Neutrophil (primary cell): ENCODE data around the gene LIX1.

Experiments
- H3K27ac ChIP-seq: fragments of 200-600 bp; sonication (generic); 2 replicates; pipeline ENCODE4 v1.5.1; 2016; ENCODE audit warnings: mild to moderate bottlenecking, moderate library complexity
- H3K27me3 ChIP-seq: fragments of 200-600 bp; sonication (generic); 2 replicates; pipeline ENCODE4 v1.6.0; 2016; ENCODE audit warnings: mild to moderate bottlenecking
- H3K36me3 ChIP-seq: fragments of 200-600 bp; sonication (generic); 2 replicates; pipeline ENCODE4 v1.5.1; 2017
- H3K4me1 ChIP-seq, 2 experiments: fragments of 200-600 bp in 1 of 2; sonication (generic) in 1 of 2; 1 replicate in 1 of 2; 2 replicates in 1 of 2; pipeline versions ENCODE4 v1.5.1 to v1.6.1; 2013 to 2016; ENCODE audit warnings: low read depth in 1 of 2, low read length in 1 of 2, mild to moderate bottlenecking in 1 of 2, moderate library complexity in 1 of 2; ENCODE audit not compliant: control insufficient read depth in 1 of 2, insufficient read depth in 1 of 2
- H3K4me3 ChIP-seq, 2 experiments: fragments of 200-600 bp in 1 of 2; sonication (generic) in 1 of 2; 1 replicate in 1 of 2; 2 replicates in 1 of 2; pipeline ENCODE4 v1.5.1; 2013 to 2016; ENCODE audit warnings: low read depth in 1 of 2, low read length in 1 of 2, mild to moderate bottlenecking in 1 of 2, moderate library complexity in 1 of 2
- H3K9me3 ChIP-seq: fragments of 200-600 bp; sonication (generic); 2 replicates; pipeline ENCODE4 v1.5.1; 2016
- CTCF ChIP-seq: fragments of 200-600 bp; sonication (generic); IDR thresholded peaks from 2 replicates; pipeline ENCODE4 v1.5.1; 2016; ENCODE audit warnings: antibody characterized with exemption

The LIX1 gene

GRCh38 chr5:97102010-97102470 is 40.4 kb downstream of the LIX1 start:
- H3K9me3 ChIP-seq: no peaks in the 10 kb centered on the region

GRCh38 chr5:97101189-97101910 is 41.1 kb downstream of the LIX1 start:
- TF ChIP-seq CTCF: no peak
- Histone ChIP-seq H3K27ac (no peak overlapping the region), H3K27me3 (no peaks in the 10 kb centered on the region)

More at GRCh38 chr5:97102010-97102470, 40.4 kb downstream of the LIX1 start:
- Histone ChIP-seq H3K36me3 (no peaks in the 10 kb centered on the region), H3K27me3 (no peaks in the 10 kb centered on the region), H3K4me1 (peaks cover 17 to 18% of the 10 kb centered on the region in 2 experiments), H3K4me3 (no peak overlapping the region), H3K27ac (no peak overlapping the region)
- TF ChIP-seq CTCF: no peak

GRCh38 chr5:97100476-97100875 is 41.9 kb downstream of the LIX1 start:
- H3K27ac ChIP-seq: no peak overlapping the region
- TF ChIP-seq CTCF: no peak
- no peaks in the 10 kb centered on the region for H3K36me3 ChIP-seq
- H3K9me3 ChIP-seq: no peaks in the 10 kb centered on the region
- H3K4me3 ChIP-seq: no peak overlapping the region
- no peaks in the 10 kb centered on the region for H3K27me3 ChIP-seq
- peaks cover 26 to 27% of the 10 kb centered on the region in 2 experiments for H3K4me1 ChIP-seq

More at GRCh38 chr5:97101189-97101910, 41.1 kb downstream of the LIX1 start:
- Histone ChIP-seq H3K9me3 (no peaks in the 10 kb centered on the region), H3K4me1 (peaks cover 24 to 25% of the 10 kb centered on the region in 2 experiments), H3K36me3 (no peaks in the 10 kb centered on the region), H3K4me3 (no peak overlapping the region)

- H3K36me3 ChIP-seq: no peaks in the 10 kb centered on the region
- H3K4me1 ChIP-seq: peaks cover 26 to 27% of the 10 kb centered on the region in 2 experiments
- H3K9me3 ChIP-seq: no peaks in the 10 kb centered on the region
- no peak for TF ChIP-seq CTCF
- peak overlapping the region; percentile 77 for H3K27ac ChIP-seq
- no peaks in the 10 kb centered on the region for H3K27me3 ChIP-seq
- no peak overlapping the region for H3K4me3 ChIP-seq
Observed at GRCh38 chr5:97098922-97099321, 43.5 kb downstream of the LIX1 start.

GRCh38 chr5:97097326-97098230 is 44.8 kb downstream of the LIX1 start:
- no peaks in the 10 kb centered on the region for H3K9me3 ChIP-seq
- peaks cover 32 to 35% of the 10 kb centered on the region in 2 experiments for H3K4me1 ChIP-seq
- H3K27me3 ChIP-seq: no peaks in the 10 kb centered on the region
- H3K36me3 ChIP-seq: no peaks in the 10 kb centered on the region
- TF ChIP-seq CTCF: no peak
- H3K27ac ChIP-seq: peak overlapping the region; percentile 77
- H3K4me3 ChIP-seq: peak overlapping the region; percentile 13 to 22
